CD14-positive monocyte (primary cell): ENCODE measurements around the gene TMEM179. TPM values are rescaled to one million over a fixed set of nuclear protein-coding genes. Genes with fewer than 3 reads are reported as not detected.
A peak's percentile ranks its signal among the peaks of the same experiment; 100 is the strongest.

ENCODE experiments used
- DNase-seq, 3 donors: peaks; one replicate each; pipeline ENCODE4 v3.0.0-alpha.2; 2011 to 2022
- H2AFZ ChIP-seq: 2 replicates; pipeline ENCODE4 v1.6.0; 2012; ENCODE audit warnings: mild to moderate bottlenecking, low read depth, low read length, inconsistent platforms; ENCODE audit not compliant: insufficient read depth, poor library complexity, severe bottlenecking
- H3K27ac ChIP-seq, 2 donors: 1 replicate in 1 of 2; 2 replicates in 1 of 2; pipeline ENCODE4 v1.5.1; 2012 to 2013; ENCODE audit warnings: low read length in 2 of 2, control low read depth in 1 of 2, inconsistent platforms in 1 of 2, low read depth in 1 of 2, mild to moderate bottlenecking in 1 of 2
- H3K27me3 ChIP-seq, 2 donors: one replicate each; pipeline versions ENCODE4 v1.6.0 to v1.6.1; 2011 to 2013; ENCODE audit warnings: low read length in 2 of 2; ENCODE audit not compliant: control insufficient read depth in 2 of 2, insufficient read depth in 2 of 2
- H3K36me3 ChIP-seq, 2 donors: replicated peaks in 1 of 2; 1 replicate in 1 of 2; 2 replicates in 1 of 2; pipeline versions ENCODE4 v1.5.1 to v1.6.1; 2012 to 2013; ENCODE audit warnings: low read length in 2 of 2, control low read depth in 1 of 2, inconsistent platforms in 1 of 2, mild to moderate bottlenecking in 1 of 2; ENCODE audit not compliant: insufficient read depth in 2 of 2, control insufficient read depth in 1 of 2
- H3K4me1 ChIP-seq, 2 donors: 1 replicate in 1 of 2; 2 replicates in 1 of 2; pipeline versions ENCODE4 v1.5.1 to v1.6.1; 2012 to 2013; ENCODE audit warnings: low read length in 2 of 2, control low read depth in 1 of 2, inconsistent platforms in 1 of 2, mild to moderate bottlenecking in 1 of 2, moderate library complexity in 1 of 2; ENCODE audit not compliant: insufficient read depth in 2 of 2, control insufficient read depth in 1 of 2
- H3K4me2 ChIP-seq: replicated peaks from 2 replicates; pipeline ENCODE3; 2012; ENCODE audit warnings: low read length, moderate library complexity, mild to moderate bottlenecking; ENCODE audit not compliant: poor library complexity, severe bottlenecking; ENCODE audit errors: extremely low read depth
- H3K4me3 ChIP-seq, 3 experiments: fragments of 200-600 bp in 1 of 3; sonication (generic) in 1 of 3; replicated peaks in 1 of 3; 1 replicate in 2 of 3; 2 replicates in 1 of 3; pipeline ENCODE4 v1.5.1; 2011 to 2013; ENCODE audit warnings: low read length in 3 of 3, mild to moderate bottlenecking in 3 of 3, control low read depth in 2 of 3, low read depth in 2 of 3, inconsistent platforms in 1 of 3, moderate library complexity in 1 of 3
- H3K79me2 ChIP-seq: 2 replicates; pipeline ENCODE4 v1.6.0; 2012; ENCODE audit warnings: mild to moderate bottlenecking, control low read depth, inconsistent platforms, low read length, moderate library complexity; ENCODE audit not compliant: insufficient read depth
- H3K9ac ChIP-seq: 2 replicates; pipeline ENCODE4 v1.6.0; 2017; ENCODE audit warnings: low read length, mild to moderate bottlenecking; ENCODE audit not compliant: insufficient read depth, poor library complexity, severe bottlenecking
- H3K9me3 ChIP-seq, 2 donors: replicated peaks in 1 of 2; 1 replicate in 1 of 2; 2 replicates in 1 of 2; pipeline versions ENCODE4 v1.5.1 to v1.6.1; 2012 to 2013; ENCODE audit warnings: low read length in 2 of 2, control low read depth in 1 of 2; ENCODE audit not compliant: control insufficient read depth in 1 of 2, insufficient read depth in 1 of 2
- H4K20me1 ChIP-seq: 2 replicates; pipeline ENCODE4 v1.6.0; 2012; ENCODE audit warnings: mild to moderate bottlenecking, low read length, control low read depth, moderate library complexity; ENCODE audit not compliant: insufficient read depth
- H3K27ac Mint-ChIP-seq, 7 donors: one replicate each; pipeline ENCODE4 v1.8.0; 2020; ENCODE audit warnings: mild to moderate bottlenecking in 7 of 7, mixed read lengths in 7 of 7, moderate library complexity in 6 of 7, inconsistent platforms in 2 of 7
- H3K27me3 Mint-ChIP-seq, 3 donors: one replicate each; pipeline ENCODE4 v1.8.0; 2021 to 2022; ENCODE audit warnings: low read depth in 3 of 3, mild to moderate bottlenecking in 3 of 3, mixed read lengths in 3 of 3, moderate library complexity in 3 of 3, inconsistent platforms in 1 of 3
- H3K36me3 Mint-ChIP-seq, 2 donors: one replicate each; pipeline ENCODE4 v1.8.0; 2020; ENCODE audit warnings: mixed read lengths in 2 of 2, inconsistent platforms in 1 of 2, mild to moderate bottlenecking in 1 of 2
- H3K4me1 Mint-ChIP-seq: one replicate; pipeline ENCODE4 v1.8.0; 2020; ENCODE audit warnings: mild to moderate bottlenecking, mixed read lengths
- H3K4me3 Mint-ChIP-seq, 2 donors: one replicate each; pipeline ENCODE4 v1.8.0; 2020; ENCODE audit warnings: mild to moderate bottlenecking in 2 of 2, mixed read lengths in 2 of 2, moderate library complexity in 1 of 2
- H3K9me3 Mint-ChIP-seq, 7 donors: one replicate each; pipeline ENCODE4 v1.8.0; 2020 to 2022; ENCODE audit warnings: mixed read lengths in 7 of 7, mild to moderate bottlenecking in 6 of 7, moderate library complexity in 6 of 7, inconsistent platforms in 2 of 7
- WGBS: methylation state at CpG from one replicate; pipeline ENCODE4 v1.1.5; 2013; ENCODE audit warnings: missing lambda C conversion rate; ENCODE audit not compliant: insufficient coverage; 5-methylcytosine and 5-hydroxymethylcytosine counted together
- intact Hi-C, 2 donors: fragments of 100-400 bp; cut with micrococcal nuclease; formaldehyde crosslinking; loops; one replicate each; pipeline versions ENCODE4 v1.15.0 to v1.15.1; 2023
- polyA plus RNA-seq, 3 donors: library from polyadenylated mRNA; depleted of rRNA in 1 of 3; unstranded in 2 of 3; stranded (reverse) in 1 of 3; fragments of 300-500 nt in 2 of 3; fragments of >200 nt in 1 of 3; fragmentation: Illumina TruSeq in 2 of 3; gene quantifications; 1 replicate in 2 of 3; 2 replicates in 1 of 3; pipeline ENCODE4 v1.2.3, GENCODE V29; 2012 to 2021
- TF ChIP-seq, protein P1 (sequence below): fragments of 200-600 bp; IDR thresholded peaks from one replicate; pipeline ENCODE4 v1.8.0; 2022; ENCODE audit warnings: antibody characterized with exemption, mild to moderate bottlenecking

Gene TMEM179
- polyA plus RNA-seq, 3 donors: not detected

DNA sequence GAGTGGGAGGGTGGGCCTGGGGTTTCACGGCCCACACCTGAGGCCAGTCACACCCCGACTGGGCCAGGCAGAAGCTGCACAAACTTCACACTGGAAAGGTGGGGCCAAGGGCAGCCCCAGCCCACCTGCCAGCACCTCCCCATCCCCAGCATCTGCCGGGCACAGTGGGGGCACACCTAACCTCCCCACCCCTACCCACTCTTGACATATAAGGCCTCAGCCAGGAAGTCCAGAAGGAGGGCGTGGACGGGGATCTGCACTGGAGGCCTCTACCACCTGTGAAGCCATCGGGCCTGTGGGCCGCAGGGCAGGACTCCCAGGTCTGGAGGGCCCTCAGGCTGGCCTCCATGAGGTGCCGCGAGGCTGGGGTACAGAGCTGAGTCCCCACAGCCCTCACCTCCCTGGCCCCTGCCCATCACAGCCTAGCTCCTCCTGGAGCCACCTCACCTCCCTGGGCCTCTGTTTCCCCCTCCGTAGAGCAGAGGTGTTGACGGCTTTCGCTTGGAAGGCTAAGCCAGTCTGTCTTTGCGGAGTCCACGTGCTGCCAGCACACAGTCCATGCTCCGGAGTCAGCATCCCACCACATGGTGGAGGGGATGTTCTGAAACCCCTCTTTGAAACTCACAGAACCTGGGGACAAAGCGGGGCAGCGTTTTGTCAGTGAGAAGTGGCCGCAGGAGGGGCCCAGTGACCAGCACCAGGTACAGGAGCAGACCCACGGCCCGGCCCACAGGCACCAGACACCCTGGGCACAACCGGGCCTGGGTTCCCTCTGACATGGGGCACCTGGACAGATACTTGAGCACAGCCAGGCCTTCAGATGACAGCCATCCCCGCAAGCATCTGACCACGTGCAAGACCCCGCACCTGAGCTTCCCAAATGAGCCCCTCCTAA lies 46.7 kb upstream of the TMEM179 start:
- no peaks in the 10 kb centered on the region for H3K27me3 ChIP-seq
- 93% methylated on average over 14 of the region's 24 CpGs for WGBS
- Mint-ChIP-seq H3K36me3 (no peaks in the 10 kb centered on the region), H3K9me3 (peaks cover 17 to 33% (median 24%) of the 10 kb centered on the region in 7 donors), H3K4me3 (no peak overlapping the region), H3K27ac (no peak overlapping the region), H3K27me3 (peaks cover under 1 to 3% (median 3%) of the 10 kb centered on the region in 3 donors), H3K4me1 (peaks cover 21% of the 10 kb centered on the region)
- no peak overlapping the region for H3K4me3 ChIP-seq
- H3K27ac ChIP-seq: no peak overlapping the region
- no peaks in the 10 kb centered on the region for H4K20me1 ChIP-seq
- intact Hi-C loops: loop anchor here (1.0 to 2.0 kb wide), 2 partner anchors 57 to 58 kb away; no protein-coding TSS in a partner anchor
- H3K36me3 ChIP-seq: no peaks in the 10 kb centered on the region
- peak overlapping the region; percentile 87 for H3K4me2 ChIP-seq
- TF ChIP-seq, protein P1, sequence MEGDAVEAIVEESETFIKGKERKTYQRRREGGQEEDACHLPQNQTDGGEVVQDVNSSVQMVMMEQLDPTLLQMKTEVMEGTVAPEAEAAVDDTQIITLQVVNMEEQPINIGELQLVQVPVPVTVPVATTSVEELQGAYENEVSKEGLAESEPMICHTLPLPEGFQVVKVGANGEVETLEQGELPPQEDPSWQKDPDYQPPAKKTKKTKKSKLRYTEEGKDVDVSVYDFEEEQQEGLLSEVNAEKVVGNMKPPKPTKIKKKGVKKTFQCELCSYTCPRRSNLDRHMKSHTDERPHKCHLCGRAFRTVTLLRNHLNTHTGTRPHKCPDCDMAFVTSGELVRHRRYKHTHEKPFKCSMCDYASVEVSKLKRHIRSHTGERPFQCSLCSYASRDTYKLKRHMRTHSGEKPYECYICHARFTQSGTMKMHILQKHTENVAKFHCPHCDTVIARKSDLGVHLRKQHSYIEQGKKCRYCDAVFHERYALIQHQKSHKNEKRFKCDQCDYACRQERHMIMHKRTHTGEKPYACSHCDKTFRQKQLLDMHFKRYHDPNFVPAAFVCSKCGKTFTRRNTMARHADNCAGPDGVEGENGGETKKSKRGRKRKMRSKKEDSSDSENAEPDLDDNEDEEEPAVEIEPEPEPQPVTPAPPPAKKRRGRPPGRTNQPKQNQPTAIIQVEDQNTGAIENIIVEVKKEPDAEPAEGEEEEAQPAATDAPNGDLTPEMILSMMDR: no peak
- H3K4me1 ChIP-seq: peaks cover 30% of the 10 kb centered on the region in 2 donors
- peaks cover 18 to 30% of the 10 kb centered on the region in 2 donors for H3K9me3 ChIP-seq
- no peak overlapping the region for H3K9ac ChIP-seq
- no peak overlapping the region for H2AFZ ChIP-seq
- H3K79me2 ChIP-seq: no peaks in the 10 kb centered on the region
- no peak for DNase-seq

GRCh38 chr14:104650057-104650980 lies 45.7 kb upstream of the TMEM179 start:
- Mint-ChIP-seq H3K27ac (no peak overlapping the region), H3K4me3 (peak overlapping the region; percentile 65 to 84), H3K9me3 (peaks cover 17 to 35% (median 31%) of the 10 kb centered on the region in 7 donors), H3K4me1 (peaks cover 21% of the 10 kb centered on the region), H3K27me3 (peaks cover 0 to 3% (median 2%) of the 10 kb centered on the region in 3 donors), H3K36me3 (no peaks in the 10 kb centered on the region)
- H3K4me3 ChIP-seq: peak overlapping the region; percentile 23 to 72 (median 47)
- 8% methylated on average over 35 of the region's 56 CpGs for WGBS
- H3K9me3 ChIP-seq: peaks cover 18 to 37% of the 10 kb centered on the region in 2 donors
- peak overlapping the region in 1 of 2 donors; percentile 4 for H3K27ac ChIP-seq
- H3K36me3 ChIP-seq: no peaks in the 10 kb centered on the region
- H4K20me1 ChIP-seq: no peaks in the 10 kb centered on the region
- TF ChIP-seq, protein P1: peak; percentile 99
- peak overlapping the region; percentile 53 for H3K9ac ChIP-seq
- H3K4me1 ChIP-seq: peaks cover 30% of the 10 kb centered on the region in 2 donors
- no peaks in the 10 kb centered on the region for H3K79me2 ChIP-seq
- DNase-seq: peak; percentile 15 to 42 (median 20)
- peak overlapping the region; percentile 74 for H2AFZ ChIP-seq
- peak overlapping the region; percentile 87 for H3K4me2 ChIP-seq
- no peaks in the 10 kb centered on the region for H3K27me3 ChIP-seq
- intact Hi-C loops: loop anchor here (1.0 to 2.0 kb wide), 2 partner anchors 58 kb away; no protein-coding TSS in a partner anchor
